ENCODE results near the gene TM2D3.

DNA sequence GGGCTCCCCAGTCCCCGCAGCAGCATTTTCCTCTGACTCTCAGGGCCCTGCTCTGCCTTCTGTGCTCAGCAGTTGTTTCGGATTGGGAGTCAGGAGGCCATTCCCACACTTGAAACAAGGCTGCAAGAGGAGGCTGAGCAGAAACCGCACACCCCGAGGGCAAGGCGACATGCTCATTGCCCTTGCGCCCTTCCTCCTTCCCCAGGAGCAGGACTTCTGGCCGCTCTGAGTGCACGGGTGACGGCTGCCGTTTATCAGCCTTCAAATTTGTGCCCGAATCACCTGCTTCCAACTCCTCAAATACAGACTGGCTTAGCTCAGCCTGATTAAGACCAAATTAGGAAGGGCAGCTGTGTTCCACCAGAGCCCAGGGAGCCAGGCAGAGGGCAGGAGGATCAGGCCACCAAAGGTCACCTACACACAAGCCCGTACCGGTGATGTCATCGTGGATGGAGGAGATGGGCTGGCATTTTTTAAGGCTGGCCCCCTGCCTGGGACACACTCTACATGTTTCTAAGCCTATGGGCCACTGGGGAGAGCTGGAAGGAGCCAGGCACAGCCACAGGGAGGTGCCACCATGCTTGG lies 38.1 kb downstream of the TM2D3 start:
- TF ChIP-seq, protein P1, sequence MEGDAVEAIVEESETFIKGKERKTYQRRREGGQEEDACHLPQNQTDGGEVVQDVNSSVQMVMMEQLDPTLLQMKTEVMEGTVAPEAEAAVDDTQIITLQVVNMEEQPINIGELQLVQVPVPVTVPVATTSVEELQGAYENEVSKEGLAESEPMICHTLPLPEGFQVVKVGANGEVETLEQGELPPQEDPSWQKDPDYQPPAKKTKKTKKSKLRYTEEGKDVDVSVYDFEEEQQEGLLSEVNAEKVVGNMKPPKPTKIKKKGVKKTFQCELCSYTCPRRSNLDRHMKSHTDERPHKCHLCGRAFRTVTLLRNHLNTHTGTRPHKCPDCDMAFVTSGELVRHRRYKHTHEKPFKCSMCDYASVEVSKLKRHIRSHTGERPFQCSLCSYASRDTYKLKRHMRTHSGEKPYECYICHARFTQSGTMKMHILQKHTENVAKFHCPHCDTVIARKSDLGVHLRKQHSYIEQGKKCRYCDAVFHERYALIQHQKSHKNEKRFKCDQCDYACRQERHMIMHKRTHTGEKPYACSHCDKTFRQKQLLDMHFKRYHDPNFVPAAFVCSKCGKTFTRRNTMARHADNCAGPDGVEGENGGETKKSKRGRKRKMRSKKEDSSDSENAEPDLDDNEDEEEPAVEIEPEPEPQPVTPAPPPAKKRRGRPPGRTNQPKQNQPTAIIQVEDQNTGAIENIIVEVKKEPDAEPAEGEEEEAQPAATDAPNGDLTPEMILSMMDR (IDR thresholded peaks at IDR 0.05) = no peak
- TF ChIP-seq POLR2A (IDR thresholded peaks at IDR 0.05) (no peak), POLR2AphosphoS5 (IDR thresholded peaks at IDR 0.05; ENCODE audit: insufficient read depth in 1 of 2, low read depth in 1 of 2) (no peak)
